ENCODE results near the gene TMEM41B.

TMEM41B gene

DNA sequence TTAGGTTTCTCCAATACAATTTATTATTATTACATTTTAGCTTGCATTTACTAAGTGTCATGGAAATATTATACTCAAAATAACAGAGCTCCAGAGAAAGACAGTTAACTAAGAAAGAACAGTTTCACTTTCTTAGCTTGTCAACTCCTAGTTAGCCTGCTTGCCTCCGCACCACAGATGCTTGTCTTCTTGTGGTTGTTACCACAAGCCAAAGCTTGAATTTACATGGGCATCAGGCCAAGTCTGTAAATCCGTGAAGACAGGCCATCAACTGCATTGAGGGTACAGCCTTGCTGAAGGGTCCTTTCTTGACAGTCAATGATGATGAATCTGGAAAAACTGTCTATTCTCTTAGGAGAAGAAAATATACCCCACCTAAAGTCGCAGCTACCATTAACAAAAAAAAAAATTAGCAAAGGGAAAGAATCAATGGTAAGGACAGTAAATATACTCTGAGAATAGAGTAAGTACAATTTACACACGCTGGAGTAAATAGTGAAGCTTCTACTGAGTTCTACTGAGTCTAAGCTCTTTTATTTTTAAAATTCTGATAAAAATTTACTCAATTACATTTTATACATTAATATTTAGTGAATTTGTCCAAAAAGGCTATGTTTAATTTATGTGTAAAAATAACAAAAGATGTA, 33.6 kb downstream of the TMEM41B start:
- H3K9ac ChIP-seq (ENCODE audit: low read length), result no peak overlapping the region
- no peaks in the 10 kb centered on the region for H3K27me3 ChIP-seq (ENCODE audit: low read length)
- H4K20me1 ChIP-seq (ENCODE audit: low read depth, low read length), result peaks cover 10% of the 10 kb centered on the region; the same call in 1 of the 2 replicates
- H3K4me2 ChIP-seq (ENCODE audit: low read depth, low read length, poor library complexity, severe bottlenecking), result peak overlapping the region; percentile 22
- H3F3A ChIP-seq (ENCODE audit: insufficient read depth), result peaks cover 21% of the 10 kb centered on the region
- no peaks in the 10 kb centered on the region for H3K79me2 ChIP-seq (ENCODE audit: insufficient read depth, low read length)
- H3K9me2 ChIP-seq (replicated peaks; ENCODE audit: insufficient read depth, low read length), result no peaks in the 10 kb centered on the region
- no peaks in the 10 kb centered on the region for H3K9me3 ChIP-seq (ENCODE audit: insufficient read depth, low read length)
- no peak overlapping the region for H2AFZ ChIP-seq (ENCODE audit: low read depth, low read length, severe bottlenecking)
- no peak overlapping the region for H3K4me3 ChIP-seq (ENCODE audit: insufficient read depth, low read length, poor library complexity, severe bottlenecking)
- peaks cover 12% of the 10 kb centered on the region; the same call in 1 of the 2 replicates for H3K36me3 ChIP-seq (ENCODE audit: low read length)
- TF ChIP-seq EZH2phosphoT487 (conservative IDR thresholded peaks at IDR 0.05; ENCODE audit: low read length), result no peak
- TF ChIP-seq, protein P1, sequence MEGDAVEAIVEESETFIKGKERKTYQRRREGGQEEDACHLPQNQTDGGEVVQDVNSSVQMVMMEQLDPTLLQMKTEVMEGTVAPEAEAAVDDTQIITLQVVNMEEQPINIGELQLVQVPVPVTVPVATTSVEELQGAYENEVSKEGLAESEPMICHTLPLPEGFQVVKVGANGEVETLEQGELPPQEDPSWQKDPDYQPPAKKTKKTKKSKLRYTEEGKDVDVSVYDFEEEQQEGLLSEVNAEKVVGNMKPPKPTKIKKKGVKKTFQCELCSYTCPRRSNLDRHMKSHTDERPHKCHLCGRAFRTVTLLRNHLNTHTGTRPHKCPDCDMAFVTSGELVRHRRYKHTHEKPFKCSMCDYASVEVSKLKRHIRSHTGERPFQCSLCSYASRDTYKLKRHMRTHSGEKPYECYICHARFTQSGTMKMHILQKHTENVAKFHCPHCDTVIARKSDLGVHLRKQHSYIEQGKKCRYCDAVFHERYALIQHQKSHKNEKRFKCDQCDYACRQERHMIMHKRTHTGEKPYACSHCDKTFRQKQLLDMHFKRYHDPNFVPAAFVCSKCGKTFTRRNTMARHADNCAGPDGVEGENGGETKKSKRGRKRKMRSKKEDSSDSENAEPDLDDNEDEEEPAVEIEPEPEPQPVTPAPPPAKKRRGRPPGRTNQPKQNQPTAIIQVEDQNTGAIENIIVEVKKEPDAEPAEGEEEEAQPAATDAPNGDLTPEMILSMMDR (IDR thresholded peaks at IDR 0.05; ENCODE audit: insufficient read depth, low read length, poor library complexity, severe bottlenecking), result no peak
- H3K27ac ChIP-seq (ENCODE audit: low read depth, low read length), result peak overlapping the region; percentile 1; the same call in 1 of the 2 replicates

DNA sequence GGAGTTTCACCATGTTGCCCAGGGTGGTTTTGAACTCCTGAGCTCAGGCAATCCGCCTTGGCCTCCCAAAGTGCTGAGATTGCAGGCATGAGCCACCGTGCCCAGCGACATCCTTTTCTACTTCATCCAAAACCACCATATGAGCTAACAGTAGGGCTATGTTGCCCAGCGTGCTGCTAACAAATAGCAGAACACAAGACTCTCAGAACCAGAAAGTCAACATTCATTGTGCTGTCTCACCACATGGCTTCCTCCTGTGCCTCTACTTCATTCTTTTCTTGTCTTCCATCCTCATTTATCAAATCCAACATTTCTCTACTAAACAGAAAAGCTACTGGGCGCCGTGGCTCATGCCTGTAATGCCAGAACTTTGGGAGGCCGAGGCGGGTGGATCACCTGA, 37.2 kb downstream of the TMEM41B start:
- Histone ChIP-seq H3K4me2 (ENCODE audit: low read depth, low read length, poor library complexity, severe bottlenecking) (no peak overlapping the region), H3F3A (ENCODE audit: insufficient read depth) (peaks cover 12% of the 10 kb centered on the region), H3K36me3 (ENCODE audit: low read length) (0 out of 2 replicates have a peak, but pooled peaks cover 5% of the 10 kb centered on the region), H3K4me3 (ENCODE audit: insufficient read depth, low read length, poor library complexity, severe bottlenecking) (no peak overlapping the region), H3K9me2 (replicated peaks; ENCODE audit: insufficient read depth, low read length) (no peaks in the 10 kb centered on the region), H3K9ac (ENCODE audit: low read length) (no peak overlapping the region), H3K27ac (ENCODE audit: low read depth, low read length) (no peak overlapping the region), H2AFZ (ENCODE audit: low read depth, low read length, severe bottlenecking) (no peak overlapping the region), H3K27me3 (ENCODE audit: low read length) (no peaks in the 10 kb centered on the region), H3K9me3 (ENCODE audit: insufficient read depth, low read length) (no peaks in the 10 kb centered on the region), H3K79me2 (ENCODE audit: insufficient read depth, low read length) (no peaks in the 10 kb centered on the region), H4K20me1 (ENCODE audit: low read depth, low read length) (peaks cover 5% of the 10 kb centered on the region; the same call in 1 of the 2 replicates)
- TF ChIP-seq, protein P1 (IDR thresholded peaks at IDR 0.05; ENCODE audit: insufficient read depth, low read length, poor library complexity, severe bottlenecking), result no peak
- TF ChIP-seq EZH2phosphoT487 (conservative IDR thresholded peaks at IDR 0.05; ENCODE audit: low read length), result no peak

DNA sequence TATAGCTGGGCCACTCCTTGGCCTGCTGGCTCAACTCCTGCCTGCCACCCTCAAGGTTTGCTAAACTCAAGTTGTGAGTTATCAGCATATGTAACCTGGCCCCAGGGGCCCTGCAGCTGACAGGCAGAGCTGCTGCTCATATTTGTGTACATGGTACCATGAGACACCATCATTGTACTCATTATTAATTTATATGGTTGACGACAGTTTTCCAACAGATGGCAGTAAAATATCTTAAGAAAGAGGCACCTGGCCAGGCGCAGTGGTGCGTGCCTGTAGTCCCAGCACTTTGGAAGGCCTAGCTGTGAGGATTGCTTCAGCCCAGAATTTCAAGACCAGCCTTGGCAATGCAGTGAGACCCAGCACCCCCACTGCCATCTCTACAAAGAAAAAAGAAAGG, 37.8 kb downstream of the TMEM41B start:
- no peak for TF ChIP-seq EZH2phosphoT487 (conservative IDR thresholded peaks at IDR 0.05; ENCODE audit: low read length)
- H3K9me3 ChIP-seq (ENCODE audit: insufficient read depth, low read length), result no peaks in the 10 kb centered on the region
- H4K20me1 ChIP-seq (ENCODE audit: low read depth, low read length), result peaks cover 4% of the 10 kb centered on the region; the same call in 1 of the 2 replicates

More for the DNA sequence above, 37.8 kb downstream of the TMEM41B start:
- no peak overlapping the region for H3K4me3 ChIP-seq (ENCODE audit: insufficient read depth, low read length, poor library complexity, severe bottlenecking)
- H3K79me2 ChIP-seq (ENCODE audit: insufficient read depth, low read length), result no peaks in the 10 kb centered on the region
- H3K9ac ChIP-seq (ENCODE audit: low read length), result no peak overlapping the region
- no peaks in the 10 kb centered on the region for H3K27me3 ChIP-seq (ENCODE audit: low read length)
- no peak overlapping the region for H3K27ac ChIP-seq (ENCODE audit: low read depth, low read length)
- H3K36me3 ChIP-seq (ENCODE audit: low read length), result 0 out of 2 replicates have a peak, but pooled peaks cover 4% of the 10 kb centered on the region
- H3K4me2 ChIP-seq (ENCODE audit: low read depth, low read length, poor library complexity, severe bottlenecking), result no peak overlapping the region
- no peak overlapping the region for H2AFZ ChIP-seq (ENCODE audit: low read depth, low read length, severe bottlenecking)
- H3F3A ChIP-seq (ENCODE audit: insufficient read depth), result peaks cover 10% of the 10 kb centered on the region
- H3K9me2 ChIP-seq (replicated peaks; ENCODE audit: insufficient read depth, low read length), result no peaks in the 10 kb centered on the region
